NCI-H146 treated with DMSO at 0.1 percent for 48 hours (cell line): ENCODE measurements around the gene DIP2C.
"Not testable (repeated sequence)": the region's sequence is repeated elsewhere in the genome, so short reads cannot be mapped to it uniquely, and the experiment has no call there.

Experiments
- DNase-seq: peaks from one replicate; lab custom pipeline; 2025; ENCODE audit not compliant: unreplicated experiment; lab: John Stamatoyannopoulos, UW

DIP2C gene

DNA sequence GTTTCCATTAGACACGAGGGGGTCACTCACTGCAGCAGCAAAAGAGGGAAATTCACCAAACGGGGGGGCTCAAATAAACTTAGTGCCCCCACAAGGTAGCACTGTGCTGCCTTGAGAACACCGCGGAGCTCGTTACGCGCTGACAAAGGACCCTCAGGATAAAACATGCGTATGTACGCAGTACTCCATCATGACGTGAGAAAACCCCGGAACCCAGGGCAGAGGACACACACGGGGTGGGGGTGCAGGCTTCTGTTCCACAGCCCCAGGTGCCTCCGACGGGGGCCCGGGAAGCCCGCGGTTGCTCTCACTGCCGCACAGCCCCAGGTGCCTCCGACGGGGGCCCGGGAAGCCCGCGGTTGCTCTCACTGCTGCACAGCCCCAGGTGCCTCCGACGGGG lies 321.8 kb downstream of the DIP2C start:
- DNase-seq: no peak

DNA sequence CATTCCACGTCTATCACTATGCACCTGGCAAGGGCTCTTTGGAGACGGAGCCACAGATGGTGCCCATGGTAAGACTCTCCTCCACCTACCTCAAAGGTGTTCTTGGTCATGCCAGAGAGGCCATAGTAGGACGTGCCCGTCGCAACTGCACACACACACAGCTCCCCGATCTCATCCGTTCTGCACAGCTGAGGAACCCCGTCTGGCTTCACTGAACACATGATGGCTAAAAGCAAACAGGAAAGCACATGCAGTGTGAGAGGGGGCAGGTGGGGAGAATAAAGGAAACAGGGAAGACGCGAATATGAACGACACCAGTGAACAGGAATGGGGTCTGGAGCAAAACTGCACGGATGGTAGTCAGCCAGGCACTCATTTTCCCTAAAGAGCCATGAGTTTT lies 323.3 kb downstream of the DIP2C start:
- no peak for DNase-seq

DNA sequence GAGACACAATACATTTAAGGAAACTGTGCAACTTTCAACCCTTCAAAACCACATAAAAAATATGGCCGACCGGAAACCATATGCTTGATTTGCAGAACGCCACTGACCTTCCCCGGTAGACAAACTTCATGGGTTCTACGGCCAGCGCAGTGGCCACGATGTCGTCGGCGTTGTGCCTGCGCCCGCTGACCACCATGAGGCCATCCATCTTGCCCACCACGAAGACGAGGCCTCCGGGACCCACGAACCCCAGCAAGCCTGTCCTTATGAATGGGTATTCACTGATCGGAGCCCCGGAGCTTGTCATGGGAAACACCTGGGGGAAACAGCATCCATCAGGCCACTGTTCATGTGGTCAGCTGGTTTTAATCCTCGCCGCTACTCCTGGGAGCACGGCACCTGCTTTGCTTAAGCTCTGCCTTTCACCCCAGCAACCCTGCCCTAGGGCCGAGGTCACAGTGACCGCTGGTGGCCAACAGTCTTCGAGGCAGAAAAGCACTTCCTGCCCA lies 325.1 kb downstream of the DIP2C start:
- no peak for DNase-seq

- no peak for DNase-seq
These were observed 326.3 kb downstream of the DIP2C start for GRCh38 chr10:363152-363551.

DNA sequence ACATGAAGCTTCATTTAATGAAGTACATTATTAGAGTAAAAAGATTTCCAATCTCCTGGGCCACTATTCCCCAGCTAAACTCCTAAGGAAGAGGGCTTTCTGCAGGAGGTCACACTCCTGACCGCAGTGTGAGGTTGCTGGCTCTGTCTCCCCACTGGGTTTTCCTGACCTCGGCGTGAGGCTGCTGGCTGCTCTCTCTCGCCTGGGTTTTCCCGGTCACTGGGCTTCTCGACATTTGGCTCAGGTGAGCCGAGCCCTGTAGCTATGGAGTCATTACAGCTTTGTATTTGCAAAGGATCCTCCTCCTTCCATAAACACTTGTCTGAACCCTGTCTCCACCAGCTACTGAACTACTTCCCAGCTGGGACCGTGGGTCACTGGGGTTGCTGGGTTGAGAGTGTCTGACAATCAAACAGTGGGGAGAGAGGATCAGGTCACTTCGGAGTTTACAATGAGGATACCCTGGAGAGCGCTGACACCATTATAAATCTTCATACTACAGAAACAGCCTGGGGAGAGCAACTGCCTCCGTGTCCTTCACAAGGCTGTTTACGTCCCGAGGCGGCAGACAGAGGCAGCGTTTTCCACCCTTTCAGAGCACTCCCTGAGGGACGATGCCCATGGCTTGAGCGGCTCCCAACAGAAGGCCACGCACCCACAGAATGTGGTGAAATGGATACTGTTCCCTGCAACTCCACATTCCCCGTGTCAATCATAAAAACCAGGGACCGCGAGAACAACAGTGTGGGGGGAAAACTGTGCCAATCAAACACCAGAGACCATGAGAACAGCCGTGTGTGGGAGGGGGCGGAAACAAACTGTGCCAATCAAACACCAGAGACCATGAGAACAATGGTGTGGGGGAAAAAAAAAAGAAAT lies 328.0 kb downstream of the DIP2C start:
- peak; percentile 98 for DNase-seq

DNA sequence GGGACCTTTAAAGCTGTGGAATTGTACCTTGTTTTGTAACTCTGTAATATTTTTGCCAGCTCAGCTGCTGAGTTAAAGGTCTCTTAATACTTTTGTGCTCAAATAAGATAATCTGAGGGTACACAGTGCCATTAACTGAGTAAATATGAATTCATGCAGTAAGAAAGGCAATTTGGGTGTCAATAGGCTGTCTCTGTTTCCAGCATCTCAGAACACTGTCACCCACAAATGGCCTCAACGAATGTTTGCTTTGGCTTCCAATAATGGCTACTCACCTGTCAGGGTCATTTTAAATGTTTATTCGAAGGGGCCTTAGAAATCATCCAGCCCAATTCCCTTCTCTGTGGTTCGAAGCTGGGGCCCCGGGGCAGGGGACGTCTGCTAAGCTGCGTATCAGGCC lies 328.8 kb downstream of the DIP2C start:
- DNase-seq: peak; percentile 100

GRCh38 chr10:359762-360161 lies 329.7 kb downstream of the DIP2C start:
- no peak for DNase-seq

GRCh38 chr10:359093-359492 lies 330.4 kb downstream of the DIP2C start:
- DNase-seq: no peak

DNA sequence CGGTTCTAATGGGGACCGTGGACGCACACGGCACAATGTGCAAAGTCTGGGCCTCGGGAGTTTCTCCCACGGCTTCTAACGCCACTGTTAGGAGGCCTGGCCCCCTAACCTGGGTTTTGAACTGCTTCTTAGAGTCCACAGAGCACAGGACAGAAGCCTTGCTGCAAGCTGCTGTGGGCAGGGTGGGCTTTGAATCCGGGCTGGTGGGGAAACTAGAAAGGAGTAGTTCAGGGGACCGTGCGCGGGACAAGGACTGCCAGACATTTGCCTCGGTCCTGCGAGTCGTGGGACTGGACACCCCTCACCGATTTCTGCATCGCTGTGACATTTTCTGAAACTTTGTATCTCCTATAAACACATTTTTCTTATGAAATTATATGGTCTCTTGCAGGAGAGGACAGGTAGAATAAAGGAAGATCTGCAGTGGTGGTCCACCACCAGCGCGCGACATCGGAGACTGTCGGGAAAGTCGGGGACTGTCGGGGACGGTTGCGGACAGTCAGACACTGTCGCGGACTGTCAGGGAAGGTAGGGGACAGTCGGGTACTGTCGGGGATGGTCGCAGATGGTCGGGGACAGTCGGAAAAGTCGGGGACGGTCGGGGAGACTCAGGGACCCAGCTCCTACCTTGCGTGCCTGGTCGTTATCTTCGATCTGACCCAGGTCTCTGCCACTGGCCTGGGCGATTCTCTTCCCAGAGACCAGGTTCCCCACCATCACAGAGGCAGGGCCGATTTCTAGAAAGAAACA lies 332.1 kb downstream of the DIP2C start:
- no peak for DNase-seq

GRCh38 chr10:356452-356851 lies 333.0 kb downstream of the DIP2C start:
- DNase-seq: no peak

DNA sequence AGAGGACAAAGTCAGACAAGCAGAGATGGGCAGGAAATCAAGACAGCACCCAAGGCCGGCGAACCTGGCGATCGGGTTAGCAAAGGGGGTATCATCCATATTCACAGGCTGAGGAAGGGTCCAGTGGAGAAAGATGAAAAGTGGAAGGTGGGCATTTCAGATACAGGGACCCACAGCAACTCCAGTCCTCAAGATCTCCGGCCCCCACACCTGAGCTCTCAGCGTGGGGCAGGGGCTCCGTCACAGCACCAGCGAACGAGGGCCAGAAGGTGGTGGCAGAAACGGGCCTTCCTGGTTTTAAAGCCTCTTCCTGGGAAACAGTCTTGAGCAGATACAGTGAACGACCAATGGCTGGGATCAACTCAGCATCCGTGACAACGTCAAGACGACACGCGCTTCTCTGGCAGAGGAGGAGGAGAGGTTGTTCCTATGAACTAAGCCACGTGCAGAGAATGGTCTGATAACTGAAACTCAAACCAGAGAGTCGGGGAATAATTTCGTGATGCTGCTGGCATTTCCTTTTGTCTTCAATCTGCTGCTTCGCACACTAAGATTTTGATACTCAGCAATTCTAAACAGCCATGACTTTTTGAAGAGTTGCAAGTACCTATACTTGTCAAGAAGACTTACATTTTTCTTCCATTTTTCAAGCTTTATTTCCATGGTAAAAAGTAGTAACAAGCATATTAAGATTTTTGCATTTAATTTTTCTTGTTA lies 334.4 kb downstream of the DIP2C start:
- DNase-seq: no peak

DNA sequence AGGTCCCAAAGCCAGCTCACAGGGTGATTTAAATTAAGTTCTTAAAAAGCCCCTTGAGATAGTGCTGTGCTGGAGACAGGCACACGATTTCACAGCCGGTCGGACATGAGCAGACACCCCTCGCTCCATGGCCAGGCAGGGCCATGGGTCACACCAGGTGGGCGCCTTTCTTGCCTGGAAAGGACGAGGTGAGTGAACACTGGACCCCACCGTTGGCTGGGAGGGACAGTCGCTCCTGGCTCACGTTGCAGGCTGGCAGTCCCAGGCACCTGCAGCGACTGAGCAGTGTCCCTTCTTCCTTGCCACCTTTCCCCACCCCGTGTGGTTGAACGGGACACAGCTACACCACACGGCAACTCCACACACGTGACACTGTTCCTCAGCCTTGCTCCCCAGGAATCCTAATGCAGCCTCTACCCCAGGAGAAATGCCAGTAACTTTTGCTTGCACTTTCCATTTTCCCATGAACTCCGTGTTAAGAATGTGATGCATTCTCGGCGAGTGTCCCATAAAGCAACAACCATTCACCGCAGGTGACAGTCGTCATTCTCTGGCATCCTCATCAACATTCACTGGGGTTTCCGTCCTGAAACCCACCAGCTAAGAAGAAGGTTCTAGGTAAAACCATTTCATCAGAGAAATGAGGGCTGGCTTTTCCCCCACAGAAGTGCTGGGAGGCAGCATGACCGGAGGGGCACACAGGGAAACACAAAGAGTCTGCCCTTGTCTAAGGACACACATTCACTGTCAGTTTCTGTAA lies 336.8 kb downstream of the DIP2C start:
- no peak for DNase-seq

DNA sequence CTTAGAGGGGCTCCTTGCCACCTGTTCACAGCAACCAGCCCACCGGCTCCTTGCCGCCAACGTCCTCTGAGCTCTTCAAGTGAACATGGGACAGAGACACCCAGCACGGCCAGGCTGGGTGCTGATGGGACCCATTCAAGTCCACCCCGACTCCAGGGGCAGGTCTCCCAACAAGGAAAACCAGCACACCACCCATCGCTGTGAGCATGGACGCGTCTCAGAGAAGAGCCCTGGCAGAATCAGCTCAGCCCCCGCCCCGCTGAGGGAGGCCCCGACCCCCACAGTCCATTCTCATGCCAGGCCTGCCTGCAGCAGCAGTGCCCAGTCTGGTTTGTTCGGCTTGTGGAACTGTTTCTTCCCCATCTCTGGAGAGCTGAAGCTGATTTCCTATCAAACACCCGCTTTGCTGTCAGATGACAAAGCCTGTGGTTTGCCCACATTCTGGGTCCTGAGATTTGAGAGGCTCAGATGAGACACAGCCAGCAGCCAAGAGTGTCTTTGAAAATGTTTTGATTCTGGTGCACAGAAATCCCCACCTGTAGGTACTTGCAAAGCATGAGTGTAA lies 337.6 kb downstream of the DIP2C start:
- DNase-seq: no peak

DNA sequence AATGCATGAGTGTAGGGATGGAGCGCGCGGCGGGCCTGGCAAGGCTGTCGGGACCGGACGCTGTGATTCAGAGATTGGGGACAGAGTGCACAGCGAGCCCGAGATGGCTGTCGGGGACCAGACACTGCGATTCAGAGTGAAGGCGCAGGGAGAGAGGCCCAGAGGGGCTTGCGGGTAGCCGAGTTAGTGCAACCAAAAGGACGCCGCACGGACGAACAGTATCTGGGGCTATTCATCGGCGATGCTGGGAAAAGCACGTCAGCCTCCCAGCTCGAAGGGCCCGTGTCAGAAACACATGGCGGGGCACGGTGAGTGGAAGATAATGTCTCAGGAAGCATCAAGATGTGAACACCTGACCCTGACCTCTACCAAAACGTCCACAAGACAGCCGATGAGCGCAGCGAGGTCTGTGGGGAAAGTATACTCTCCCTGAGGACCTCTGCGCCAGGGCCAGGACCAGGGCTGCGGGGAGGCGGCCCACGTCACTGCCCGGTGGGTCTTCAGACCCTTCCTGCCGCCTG lies 338.4 kb downstream of the DIP2C start:
- DNase-seq: no peak

GRCh38 chr10:349081-349480 lies 340.4 kb downstream of the DIP2C start:
- DNase-seq: no peak

- DNase-seq: no peak
These were observed 341.0 kb downstream of the DIP2C start for GRCh38 chr10:348456-348855.

- DNase-seq: not testable (repeated sequence)
These were observed 341.7 kb downstream of the DIP2C start for GRCh38 chr10:347774-348173.

DNA sequence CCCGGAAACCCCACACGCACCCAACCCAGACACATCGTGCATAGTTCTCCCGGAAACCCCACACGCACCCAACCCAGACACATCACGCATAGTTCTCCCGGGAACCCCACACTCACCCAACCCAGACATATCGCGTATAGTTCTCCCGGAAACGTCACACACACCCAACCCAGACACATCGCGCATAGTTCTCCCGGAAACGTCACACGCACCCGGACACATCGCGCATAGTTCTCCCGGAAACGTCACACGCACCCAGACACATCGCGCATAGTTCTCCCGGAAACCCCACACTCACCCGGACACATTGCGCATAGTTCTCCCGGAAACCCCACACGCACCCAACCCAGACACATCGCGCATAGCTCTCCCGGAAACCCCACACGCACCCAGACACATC lies 342.3 kb downstream of the DIP2C start:
- not testable (repeated sequence) for DNase-seq

GRCh38 chr10:344582-345200 lies 344.8 kb downstream of the DIP2C start:
- no peak for DNase-seq
